A549 (cell line): ENCODE measurements around the gene CCDC33.

Experiments
- CHD2 ChIP-seq: fragments of 150-350 bp; IDR thresholded peaks from 2 replicates; pipeline ENCODE4 v1.6.1; 2014; ENCODE audit warnings: low read length; ENCODE audit not compliant: partially characterized antibody
- CHD4 ChIP-seq: fragments of 200-600 bp; sonication (generic); IDR thresholded peaks from 2 replicates; pipeline ENCODE4 v1.6.1; 2016; ENCODE audit warnings: antibody characterized with exemption, mild to moderate bottlenecking, borderline replicate concordance
- EP300 ChIP-seq, 2 experiments: fragments of >200 bp; sonication (Bioruptor Twin); formaldehyde crosslinking; IDR thresholded peaks; 2 replicates in 1 of 2; 3 replicates in 1 of 2; pipeline ENCODE4 v1.6.1; 2016 to 2017
- MAZ ChIP-seq: fragments of 150-350 bp; IDR thresholded peaks from 2 replicates; pipeline ENCODE4 v1.6.1; 2014; ENCODE audit warnings: antibody characterized with exemption, low read depth, low read length, borderline replicate concordance
- MYC ChIP-seq: IDR thresholded peaks from 2 replicates; pipeline ENCODE4 v1.6.1; 2012; ENCODE audit warnings: mild to moderate bottlenecking, inconsistent platforms, low read length, improper control_type of control experiment, borderline replicate concordance
- POLR2A ChIP-seq: IDR thresholded peaks from 2 replicates; pipeline ENCODE4 v1.6.1; 2012; ENCODE audit warnings: mild to moderate bottlenecking, low read length
- POLR2AphosphoS2 ChIP-seq: conservative IDR thresholded peaks from 2 replicates; pipeline ENCODE4 v1.6.1; 2012; ENCODE audit warnings: low read length, improper control_type of control experiment, inconsistent platforms
- SMC3 ChIP-seq: fragments of >200 bp; sonication (Bioruptor Twin); formaldehyde crosslinking; IDR thresholded peaks from 3 replicates; pipeline ENCODE4 v1.6.1; 2018; ENCODE audit warnings: inconsistent platforms
- TF ChIP-seq, protein P1 (sequence below): fragments of >200 bp; sonication (Bioruptor Twin); formaldehyde crosslinking; IDR thresholded peaks from 3 replicates; pipeline ENCODE4 v1.5.1; 2016
- TF ChIP-seq, protein P2 (sequence below): fragments of 200-600 bp; sonication (generic); IDR thresholded peaks from 2 replicates; pipeline ENCODE4 v1.6.1; 2016; ENCODE audit warnings: antibody characterized with exemption, mild to moderate bottlenecking, moderate library complexity
- TF ChIP-seq, protein P3 (sequence below): IDR thresholded peaks from 2 replicates; pipeline ENCODE4 v1.6.1; 2012

DNA sequence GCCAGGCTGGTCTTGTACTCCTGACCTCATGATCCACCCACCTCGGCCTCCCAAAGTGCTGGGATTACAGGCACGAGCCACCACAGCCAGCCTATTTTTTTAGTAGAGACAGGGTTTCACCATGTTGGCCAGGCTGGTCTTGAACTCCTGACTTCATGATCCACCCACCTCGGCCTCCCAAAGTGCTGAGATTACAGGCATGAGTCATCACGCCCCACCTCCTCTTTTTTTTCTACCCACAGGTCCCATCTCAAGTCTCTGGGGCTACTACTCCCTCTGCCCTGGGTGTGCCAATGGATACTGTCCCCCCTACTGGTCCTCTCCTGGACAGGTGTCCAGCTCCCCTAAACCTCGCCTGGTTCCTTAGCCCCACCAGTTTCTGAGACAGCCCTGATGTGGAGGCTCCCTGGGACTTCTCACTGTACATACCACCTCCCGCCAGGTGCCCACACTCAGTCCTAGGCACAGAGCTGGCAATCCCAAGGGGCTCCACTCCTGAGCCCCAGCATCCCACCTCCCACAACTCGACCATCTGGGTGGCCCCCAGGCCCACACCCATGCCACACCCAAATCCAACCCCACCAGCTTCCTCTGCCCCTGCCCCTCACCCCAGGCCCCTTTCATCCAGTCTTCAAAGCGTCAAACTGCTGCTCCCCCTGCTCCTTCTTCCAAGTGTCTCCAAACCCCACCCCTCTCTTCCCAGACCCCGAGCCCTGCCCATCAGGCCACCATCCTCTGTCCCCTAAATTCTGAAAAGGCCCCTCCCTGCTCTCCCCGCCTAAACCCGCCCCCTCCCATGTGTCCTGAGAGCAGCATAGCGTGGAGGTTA is 144.4 kb downstream of the CCDC33 start:
- no peak for TF ChIP-seq POLR2AphosphoS2
- TF ChIP-seq, protein P1, sequence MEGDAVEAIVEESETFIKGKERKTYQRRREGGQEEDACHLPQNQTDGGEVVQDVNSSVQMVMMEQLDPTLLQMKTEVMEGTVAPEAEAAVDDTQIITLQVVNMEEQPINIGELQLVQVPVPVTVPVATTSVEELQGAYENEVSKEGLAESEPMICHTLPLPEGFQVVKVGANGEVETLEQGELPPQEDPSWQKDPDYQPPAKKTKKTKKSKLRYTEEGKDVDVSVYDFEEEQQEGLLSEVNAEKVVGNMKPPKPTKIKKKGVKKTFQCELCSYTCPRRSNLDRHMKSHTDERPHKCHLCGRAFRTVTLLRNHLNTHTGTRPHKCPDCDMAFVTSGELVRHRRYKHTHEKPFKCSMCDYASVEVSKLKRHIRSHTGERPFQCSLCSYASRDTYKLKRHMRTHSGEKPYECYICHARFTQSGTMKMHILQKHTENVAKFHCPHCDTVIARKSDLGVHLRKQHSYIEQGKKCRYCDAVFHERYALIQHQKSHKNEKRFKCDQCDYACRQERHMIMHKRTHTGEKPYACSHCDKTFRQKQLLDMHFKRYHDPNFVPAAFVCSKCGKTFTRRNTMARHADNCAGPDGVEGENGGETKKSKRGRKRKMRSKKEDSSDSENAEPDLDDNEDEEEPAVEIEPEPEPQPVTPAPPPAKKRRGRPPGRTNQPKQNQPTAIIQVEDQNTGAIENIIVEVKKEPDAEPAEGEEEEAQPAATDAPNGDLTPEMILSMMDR = no peak
- TF ChIP-seq CHD4 = no peak
- no peak for TF ChIP-seq EP300 (IDR thresholded peaks at IDR 0.05)
- no peak for TF ChIP-seq MYC
- TF ChIP-seq, protein P2, sequence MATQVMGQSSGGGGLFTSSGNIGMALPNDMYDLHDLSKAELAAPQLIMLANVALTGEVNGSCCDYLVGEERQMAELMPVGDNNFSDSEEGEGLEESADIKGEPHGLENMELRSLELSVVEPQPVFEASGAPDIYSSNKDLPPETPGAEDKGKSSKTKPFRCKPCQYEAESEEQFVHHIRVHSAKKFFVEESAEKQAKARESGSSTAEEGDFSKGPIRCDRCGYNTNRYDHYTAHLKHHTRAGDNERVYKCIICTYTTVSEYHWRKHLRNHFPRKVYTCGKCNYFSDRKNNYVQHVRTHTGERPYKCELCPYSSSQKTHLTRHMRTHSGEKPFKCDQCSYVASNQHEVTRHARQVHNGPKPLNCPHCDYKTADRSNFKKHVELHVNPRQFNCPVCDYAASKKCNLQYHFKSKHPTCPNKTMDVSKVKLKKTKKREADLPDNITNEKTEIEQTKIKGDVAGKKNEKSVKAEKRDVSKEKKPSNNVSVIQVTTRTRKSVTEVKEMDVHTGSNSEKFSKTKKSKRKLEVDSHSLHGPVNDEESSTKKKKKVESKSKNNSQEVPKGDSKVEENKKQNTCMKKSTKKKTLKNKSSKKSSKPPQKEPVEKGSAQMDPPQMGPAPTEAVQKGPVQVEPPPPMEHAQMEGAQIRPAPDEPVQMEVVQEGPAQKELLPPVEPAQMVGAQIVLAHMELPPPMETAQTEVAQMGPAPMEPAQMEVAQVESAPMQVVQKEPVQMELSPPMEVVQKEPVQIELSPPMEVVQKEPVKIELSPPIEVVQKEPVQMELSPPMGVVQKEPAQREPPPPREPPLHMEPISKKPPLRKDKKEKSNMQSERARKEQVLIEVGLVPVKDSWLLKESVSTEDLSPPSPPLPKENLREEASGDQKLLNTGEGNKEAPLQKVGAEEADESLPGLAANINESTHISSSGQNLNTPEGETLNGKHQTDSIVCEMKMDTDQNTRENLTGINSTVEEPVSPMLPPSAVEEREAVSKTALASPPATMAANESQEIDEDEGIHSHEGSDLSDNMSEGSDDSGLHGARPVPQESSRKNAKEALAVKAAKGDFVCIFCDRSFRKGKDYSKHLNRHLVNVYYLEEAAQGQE = no peak
- TF ChIP-seq SMC3 = no peak
- no peak for TF ChIP-seq CHD2
- no peak for TF ChIP-seq POLR2A
- TF ChIP-seq, protein P3, sequence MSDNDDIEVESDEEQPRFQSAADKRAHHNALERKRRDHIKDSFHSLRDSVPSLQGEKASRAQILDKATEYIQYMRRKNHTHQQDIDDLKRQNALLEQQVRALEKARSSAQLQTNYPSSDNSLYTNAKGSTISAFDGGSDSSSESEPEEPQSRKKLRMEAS = no peak
- TF ChIP-seq MAZ = no peak
